ENCODE data around the gene SECTM1. TPM values are rescaled to one million over a fixed set of nuclear protein-coding genes. Genes with fewer than 3 reads are reported as not detected.
A peak's percentile ranks its signal among the peaks of the same experiment; 100 is the strongest.

Gene SECTM1
- total and polyA plus RNA-seq, 9 of the 15 experiments (the other 6 are each of a cell fraction or from before 2014, with no cell fraction given) = 0.11 to 0.46 (median 0.18) TPM; not detected in 6

DNA sequence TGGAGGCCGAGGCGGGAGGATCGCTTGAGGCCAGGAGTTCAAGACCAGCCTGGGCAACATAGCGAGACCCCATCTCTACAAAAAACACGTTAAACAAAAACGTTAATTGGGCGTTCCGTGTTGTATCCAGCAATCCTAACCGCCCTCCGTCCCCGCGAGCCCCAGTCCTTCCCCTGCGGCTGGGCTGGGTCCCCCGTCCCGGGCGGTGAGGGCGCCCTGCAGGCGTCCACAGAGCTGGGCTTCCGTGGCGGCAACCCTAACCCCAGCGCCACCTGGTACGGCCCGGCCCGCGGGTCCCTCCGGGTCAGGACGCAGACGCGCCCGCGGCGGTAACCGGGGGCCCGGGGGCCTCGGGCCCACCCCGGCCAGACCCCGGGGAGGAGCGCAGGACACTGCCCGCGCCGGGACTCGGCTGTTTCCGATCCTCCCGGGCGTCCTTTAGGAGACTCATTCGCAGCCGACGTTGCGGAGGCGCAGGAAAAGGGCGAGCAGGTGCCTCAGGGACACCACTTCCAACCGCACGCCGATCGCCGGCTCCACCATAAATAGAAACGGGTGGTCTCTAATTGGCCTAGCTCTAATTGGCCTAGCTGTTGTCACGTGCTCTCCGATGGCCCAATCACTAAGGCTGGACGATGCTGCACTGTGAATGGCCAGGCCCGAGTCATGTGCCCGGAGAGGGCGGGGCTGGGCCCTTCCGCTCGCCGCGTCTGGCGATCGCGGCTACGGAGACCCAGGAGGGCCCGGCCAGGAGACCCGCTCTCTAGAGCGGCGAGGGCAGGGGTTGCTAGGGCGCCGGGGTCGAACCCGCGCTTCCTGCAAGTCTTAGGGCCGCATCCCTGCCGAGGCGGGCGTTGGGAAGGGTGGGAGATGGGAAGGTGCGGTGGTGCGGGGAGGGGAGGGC lies 41.1 kb downstream of the SECTM1 start (continued):
- peak; percentile 90 for TF ChIP-seq PCBP1 (IDR thresholded peaks at IDR 0.05; ENCODE audit: low read depth, low read length, poor library complexity, severe bottlenecking)
- TF ChIP-seq, protein P1, sequence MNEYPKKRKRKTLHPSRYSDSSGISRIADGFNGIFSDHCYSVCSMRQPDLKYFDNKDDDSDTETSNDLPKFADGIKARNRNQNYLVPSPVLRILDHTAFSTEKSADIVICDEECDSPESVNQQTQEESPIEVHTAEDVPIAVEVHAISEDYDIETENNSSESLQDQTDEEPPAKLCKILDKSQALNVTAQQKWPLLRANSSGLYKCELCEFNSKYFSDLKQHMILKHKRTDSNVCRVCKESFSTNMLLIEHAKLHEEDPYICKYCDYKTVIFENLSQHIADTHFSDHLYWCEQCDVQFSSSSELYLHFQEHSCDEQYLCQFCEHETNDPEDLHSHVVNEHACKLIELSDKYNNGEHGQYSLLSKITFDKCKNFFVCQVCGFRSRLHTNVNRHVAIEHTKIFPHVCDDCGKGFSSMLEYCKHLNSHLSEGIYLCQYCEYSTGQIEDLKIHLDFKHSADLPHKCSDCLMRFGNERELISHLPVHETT (CRISPR knock-in tag; conservative IDR thresholded peaks at IDR 0.05 in 1 of 2, IDR thresholded peaks at IDR 0.05 in 1 of 2) = peak in 1 of 2 experiments; percentile 24; a peak in 1 of 4 replicates
- TF ChIP-seq ZNF75A (CRISPR knock-in tag; IDR thresholded peaks at IDR 0.05) = no peak
- TF ChIP-seq IRF2 (CRISPR knock-in tag; IDR thresholded peaks at IDR 0.05) = no peak
- TF ChIP-seq RCOR1 (IDR thresholded peaks at IDR 0.05; ENCODE audit: borderline replicate concordance in 1 of 2, low read depth in 2 of 2, low read length in 2 of 2) = peak in 1 of 2 experiments; percentile 48; a peak in 2 of 4 replicates
- no peak for TF ChIP-seq CAMTA2 (CRISPR knock-in tag; conservative IDR thresholded peaks at IDR 0.05)
- TF ChIP-seq, protein P2, sequence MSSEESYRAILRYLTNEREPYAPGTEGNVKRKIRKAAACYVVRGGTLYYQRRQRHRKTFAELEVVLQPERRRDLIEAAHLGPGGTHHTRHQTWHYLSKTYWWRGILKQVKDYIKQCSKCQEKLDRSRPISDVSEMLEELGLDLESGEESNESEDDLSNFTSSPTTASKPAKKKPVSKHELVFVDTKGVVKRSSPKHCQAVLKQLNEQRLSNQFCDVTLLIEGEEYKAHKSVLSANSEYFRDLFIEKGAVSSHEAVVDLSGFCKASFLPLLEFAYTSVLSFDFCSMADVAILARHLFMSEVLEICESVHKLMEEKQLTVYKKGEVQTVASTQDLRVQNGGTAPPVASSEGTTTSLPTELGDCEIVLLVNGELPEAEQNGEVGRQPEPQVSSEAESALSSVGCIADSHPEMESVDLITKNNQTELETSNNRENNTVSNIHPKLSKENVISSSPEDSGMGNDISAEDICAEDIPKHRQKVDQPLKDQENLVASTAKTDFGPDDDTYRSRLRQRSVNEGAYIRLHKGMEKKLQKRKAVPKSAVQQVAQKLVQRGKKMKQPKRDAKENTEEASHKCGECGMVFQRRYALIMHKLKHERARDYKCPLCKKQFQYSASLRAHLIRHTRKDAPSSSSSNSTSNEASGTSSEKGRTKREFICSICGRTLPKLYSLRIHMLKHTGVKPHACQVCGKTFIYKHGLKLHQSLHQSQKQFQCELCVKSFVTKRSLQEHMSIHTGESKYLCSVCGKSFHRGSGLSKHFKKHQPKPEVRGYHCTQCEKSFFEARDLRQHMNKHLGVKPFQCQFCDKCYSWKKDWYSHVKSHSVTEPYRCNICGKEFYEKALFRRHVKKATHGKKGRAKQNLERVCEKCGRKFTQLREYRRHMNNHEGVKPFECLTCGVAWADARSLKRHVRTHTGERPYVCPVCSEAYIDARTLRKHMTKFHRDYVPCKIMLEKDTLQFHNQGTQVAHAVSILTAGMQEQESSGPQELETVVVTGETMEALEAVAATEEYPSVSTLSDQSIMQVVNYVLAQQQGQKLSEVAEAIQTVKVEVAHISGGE (CRISPR knock-in tag; IDR thresholded peaks at IDR 0.05) = no peak
- peak; percentile 79 for TF ChIP-seq RBM22 (IDR thresholded peaks at IDR 0.05; ENCODE audit: low read depth, low read length, poor library complexity, severe bottlenecking)
- TF ChIP-seq FOXA3 (CRISPR knock-in tag; conservative IDR thresholded peaks at IDR 0.05 in 1 of 2, IDR thresholded peaks at IDR 0.05 in 1 of 2) = no peak
- TF ChIP-seq ZFP36 (IDR thresholded peaks at IDR 0.05; ENCODE audit: low read depth, low read length, partially characterized antibody) = no peak
- no peak for TF ChIP-seq BMI1 (IDR thresholded peaks at IDR 0.05; ENCODE audit: low read length)
- no peak for TF ChIP-seq HMG20B (CRISPR knock-in tag; IDR thresholded peaks at IDR 0.05)
- no peak for TF ChIP-seq ZKSCAN8 (CRISPR knock-in tag; IDR thresholded peaks at IDR 0.05)
- no peak for TF ChIP-seq HDAC6 (IDR thresholded peaks at IDR 0.05; ENCODE audit: low read depth, low read length)
- TF ChIP-seq ZNF224 (CRISPR knock-in tag; IDR thresholded peaks at IDR 0.05) = no peak
- TF ChIP-seq ZNF444 (CRISPR knock-in tag; IDR thresholded peaks at IDR 0.05) = no peak
- no peak for TF ChIP-seq ZC3H11A (IDR thresholded peaks at IDR 0.05; ENCODE audit: low read depth, low read length)
- no peak for TF ChIP-seq ZNF780A (CRISPR knock-in tag; IDR thresholded peaks at IDR 0.05)
- TF ChIP-seq BHLHE40 (IDR thresholded peaks at IDR 0.05; ENCODE audit: low read length) = peak; percentile 82
- TF ChIP-seq PTTG1 (tag; IDR thresholded peaks at IDR 0.05; ENCODE audit: low read depth) = no peak
